Activated CD4-positive, alpha-beta T cell treated with anti-CD3 and anti-CD28 coated beads, Interleukin-2, amount 10 ng/mL, durations not matched to agents 7 days and 5 days (primary cell): ENCODE data around the gene C17orf114.

Experiments used
- CTCF ChIA-PET: fragments of 350-600 bp; sonication (Branson Sonifier 250); formaldehyde crosslinking; loops from one replicate; lab custom pipeline; 2021; ENCODE audit warnings: antibody characterized with exemption; lab: Charles Lee
- POLR2A ChIA-PET: fragments of 350-600 bp; sonication (Branson Sonifier 250); formaldehyde crosslinking; loops from one replicate; lab custom pipeline; 2021; ENCODE audit warnings: antibody characterized with exemption; lab: Charles Lee
- DNase-seq: peaks from one replicate; pipeline ENCODE4 v3.0.0-alpha.2; 2020
- H3K27ac Mint-ChIP-seq: one replicate; pipeline ENCODE4 v1.8.0; 2021; ENCODE audit warnings: mild to moderate bottlenecking, moderate library complexity, mixed read lengths
- H3K27me3 Mint-ChIP-seq: one replicate; pipeline ENCODE4 v1.8.0; 2021; ENCODE audit warnings: mixed read lengths
- H3K36me3 Mint-ChIP-seq: one replicate; pipeline ENCODE4 v1.8.0; 2021; ENCODE audit warnings: low read depth, mixed read lengths
- H3K4me1 Mint-ChIP-seq: one replicate; pipeline ENCODE4 v1.8.0; 2021; ENCODE audit warnings: mixed read lengths
- H3K4me3 Mint-ChIP-seq: one replicate; pipeline ENCODE4 v1.8.0; 2021; ENCODE audit warnings: mild to moderate bottlenecking, moderate library complexity, mixed read lengths
- H3K9me3 Mint-ChIP-seq: one replicate; pipeline ENCODE4 v1.8.0; 2021; ENCODE audit warnings: mixed read lengths

Gene C17orf114

GRCh38 chr17:4790705-4791088, 11.4 kb downstream of the C17orf114 start:
- ChIA-PET CTCF (interaction anchor here (1.0 to 2.4 kb wide), 25 partner anchors 9 to 224 kb away, joined by 3 to 20 read pairs (median 6); partner anchors contain the start of genes ARRB2, C17orf107, CHRNE and CXCL16), POLR2A (interaction anchor here (0.6 to 1.0 kb wide), 2 partner anchors 648 to 750 kb away, joined by 3 read pairs; partner anchors contain the start of genes CYB5D2 and ZZEF1)
- Mint-ChIP-seq H3K4me1 (peaks cover 34% of the 10 kb centered on the region), H3K27me3 (peaks cover 34% of the 10 kb centered on the region), H3K36me3 (no peaks in the 10 kb centered on the region), H3K27ac (peak overlapping the region; percentile 92), H3K4me3 (peak overlapping the region; percentile 81), H3K9me3 (no peaks in the 10 kb centered on the region)
- DNase-seq, result no peak

- ChIA-PET POLR2A (interaction anchor here (0.5 to 1.0 kb wide), 3 partner anchors 260 to 750 kb away, joined by 3 to 6 read pairs (median 3); partner anchors contain the start of genes CYB5D2 and ZZEF1), CTCF (interaction anchor here (0.6 to 2.4 kb wide), 39 partner anchors 9 to 1066 kb away, joined by 3 to 20 read pairs (median 4); partner anchors contain the start of genes ARRB2, C17orf107, CHRNE and CXCL16)
- Mint-ChIP-seq H3K36me3 (no peaks in the 10 kb centered on the region), H3K4me1 (peaks cover 33% of the 10 kb centered on the region), H3K27me3 (peaks cover 40% of the 10 kb centered on the region), H3K9me3 (no peaks in the 10 kb centered on the region), H3K27ac (peak overlapping the region; percentile 92), H3K4me3 (peak overlapping the region; percentile 81)
- peak; percentile 81 for DNase-seq
Observed at GRCh38 chr17:4789951-4790704, 12.0 kb downstream of the C17orf114 start.

GRCh38 chr17:4789701-4789950, 12.5 kb downstream of the C17orf114 start:
- ChIA-PET POLR2A (interaction anchor here (0.5 kb wide), 1 partner anchor 260 kb away, joined by 6 read pairs; no protein-coding TSS in a partner anchor), CTCF (interaction anchor here (0.6 to 2.4 kb wide), 36 partner anchors 10 to 1066 kb away, joined by 3 to 20 read pairs (median 4); partner anchors contain the start of genes ARRB2, C17orf107, CHRNE and CXCL16)
- H3K27me3 Mint-ChIP-seq, result peaks cover 42% of the 10 kb centered on the region
- H3K36me3 Mint-ChIP-seq, result no peaks in the 10 kb centered on the region
- DNase-seq, result no peak
- H3K4me3 Mint-ChIP-seq, result peak overlapping the region; percentile 62
- H3K4me1 Mint-ChIP-seq, result peaks cover 33% of the 10 kb centered on the region
- H3K27ac Mint-ChIP-seq, result peak overlapping the region; percentile 52
- H3K9me3 Mint-ChIP-seq, result no peaks in the 10 kb centered on the region

DNA sequence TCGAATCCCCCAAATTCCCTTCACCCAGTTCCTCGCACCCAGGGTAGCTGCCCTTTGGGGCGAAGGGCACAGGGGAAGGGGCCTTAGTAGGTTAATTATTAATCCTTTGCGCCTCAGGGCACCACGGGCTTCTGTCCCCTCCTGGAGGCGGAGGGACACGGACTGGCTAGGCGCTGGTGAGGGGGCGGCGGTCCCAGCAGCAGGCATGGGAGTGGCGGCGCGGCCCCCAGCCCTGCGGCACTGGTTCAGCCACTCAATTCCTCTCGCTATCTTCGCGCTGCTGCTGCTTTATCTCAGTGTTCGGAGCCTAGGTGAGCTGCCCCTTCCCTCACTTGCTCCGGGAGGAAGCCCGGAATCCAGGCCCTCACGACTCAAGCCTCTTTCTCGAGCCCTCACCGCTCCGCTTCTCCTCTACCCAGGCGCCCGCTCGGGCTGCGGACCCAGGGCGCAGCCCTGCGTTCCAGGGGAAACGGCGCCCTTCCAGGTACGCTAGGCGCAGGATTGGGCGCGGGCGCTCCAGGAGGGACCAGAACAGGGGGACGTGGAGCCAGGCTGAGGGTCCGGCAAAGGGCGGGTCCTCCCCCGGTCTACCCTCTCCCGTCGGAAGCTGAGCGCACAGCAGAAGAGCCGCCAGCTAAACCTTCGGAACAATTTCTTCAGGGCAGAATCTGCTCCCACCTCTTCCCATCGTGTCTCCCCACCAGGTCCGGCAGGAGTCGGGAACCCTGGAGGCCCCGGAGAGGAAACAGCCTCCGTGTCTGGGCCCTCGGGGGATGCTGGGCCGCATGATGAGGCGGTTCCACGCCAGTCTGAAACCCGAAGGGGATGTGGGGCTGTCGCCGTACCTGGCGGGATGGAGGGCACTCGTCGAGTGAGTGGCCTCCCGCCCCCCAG, 13.1 kb downstream of the C17orf114 start, which contains the start of gene GLTPD2:
TSS of gene GLTPD2 (plus strand) at position 158 of the 894 bp plus-strand sequence. CDS start at position 206, 48 bp downstream.
- Mint-ChIP-seq H3K27me3 (peaks cover 47% of the 10 kb centered on the region), H3K27ac (peak within 1 kb of the TSS; percentile 52), H3K36me3 (no peaks in the 10 kb centered on the region), H3K9me3 (no peaks in the 10 kb centered on the region), H3K4me3 (peak within 1 kb of the TSS; percentile 62), H3K4me1 (peaks cover 33% of the 10 kb centered on the region)
- POLR2A ChIA-PET, result interaction anchor here (0.5 kb wide), 1 partner anchor 259 kb away, joined by 6 read pairs; no protein-coding TSS in a partner anchor
- CTCF ChIA-PET, result interaction anchor here (0.6 to 2.4 kb wide), 36 partner anchors 9 to 1065 kb away, joined by 3 to 20 read pairs (median 4); partner anchors contain the start of genes ARRB2, C17orf107, CHRNE and CXCL16
- no peak for DNase-seq

DNA sequence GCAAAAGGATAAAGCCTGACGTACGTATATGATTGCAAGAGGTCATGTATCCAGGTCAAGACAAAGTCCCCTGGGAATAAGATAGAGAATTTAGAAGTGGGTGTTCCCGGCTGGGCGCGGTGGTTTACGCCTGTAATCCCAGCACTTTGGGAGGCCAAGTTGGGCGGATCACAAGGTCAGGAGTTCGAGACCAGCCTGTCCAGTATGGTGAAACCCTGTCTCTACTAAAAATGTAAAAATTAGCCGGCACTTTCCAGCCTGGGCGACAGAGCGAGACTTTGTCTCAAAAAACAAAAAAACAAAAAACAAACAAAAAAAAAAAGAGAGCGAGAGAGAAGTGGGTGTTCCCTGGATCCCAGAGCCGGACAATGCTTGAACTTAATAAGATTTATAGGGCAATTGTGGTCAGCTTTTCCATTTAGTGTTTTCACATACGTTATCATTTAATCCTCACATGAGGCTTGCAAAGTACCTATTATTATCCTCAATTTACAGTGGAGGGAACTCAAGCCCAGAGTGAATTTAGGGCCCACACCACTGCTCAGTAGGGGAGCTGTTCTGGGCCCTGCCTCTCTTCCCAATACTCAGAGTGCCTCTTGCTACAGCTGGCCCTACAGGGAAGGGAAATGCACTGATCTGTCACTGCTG, 13.8 kb downstream of the C17orf114 start:
- Mint-ChIP-seq H3K27ac (no peak overlapping the region), H3K36me3 (no peaks in the 10 kb centered on the region), H3K4me1 (peaks cover 35% of the 10 kb centered on the region), H3K9me3 (no peaks in the 10 kb centered on the region), H3K27me3 (peaks cover 52% of the 10 kb centered on the region), H3K4me3 (peak overlapping the region; percentile 22)
- ChIA-PET CTCF (interaction anchor here (1.2 to 2.1 kb wide), 2 partner anchors 13 to 17 kb away, joined by 4 to 7 read pairs; partner anchors contain the start of gene TM4SF5), POLR2A (no interaction called here)
- no peak for DNase-seq

- Mint-ChIP-seq H3K27ac (no peak overlapping the region), H3K27me3 (peaks cover 61% of the 10 kb centered on the region), H3K4me3 (no peak overlapping the region), H3K9me3 (no peaks in the 10 kb centered on the region), H3K4me1 (peaks cover 40% of the 10 kb centered on the region), H3K36me3 (no peaks in the 10 kb centered on the region)
- ChIA-PET POLR2A (no interaction called here), CTCF (interaction anchor here (0.8 to 1.4 kb wide), 2 partner anchors 9 to 55 kb away, joined by 3 read pairs; partner anchors contain the start of genes MED11 and PSMB6)
- DNase-seq, result no peak
Observed at GRCh38 chr17:4786516-4786915, 15.6 kb downstream of the C17orf114 start.

- H3K27me3 Mint-ChIP-seq, result peaks cover 61% of the 10 kb centered on the region
- H3K4me1 Mint-ChIP-seq, result peaks cover 38% of the 10 kb centered on the region
- H3K36me3 Mint-ChIP-seq, result no peaks in the 10 kb centered on the region
- no peaks in the 10 kb centered on the region for H3K9me3 Mint-ChIP-seq
- CTCF ChIA-PET, result interaction anchor here (1.4 kb wide), 1 partner anchor 54 kb away, joined by 3 read pairs; the partner anchor contains the start of gene MED11
- no peak within 1 kb of the TSS for H3K4me3 Mint-ChIP-seq
- H3K27ac Mint-ChIP-seq, result no peak within 1 kb of the TSS
- POLR2A ChIA-PET, result no interaction called here
- DNase-seq, result no peak
Observed at GRCh38 chr17:4786106-4786511, 16.0 kb downstream of the C17orf114 start, which contains the start of gene VMO1. TSS of gene VMO1 (minus strand) at chr17:4786364. CDS start at chr17:4786352, 12 bp downstream.

DNA sequence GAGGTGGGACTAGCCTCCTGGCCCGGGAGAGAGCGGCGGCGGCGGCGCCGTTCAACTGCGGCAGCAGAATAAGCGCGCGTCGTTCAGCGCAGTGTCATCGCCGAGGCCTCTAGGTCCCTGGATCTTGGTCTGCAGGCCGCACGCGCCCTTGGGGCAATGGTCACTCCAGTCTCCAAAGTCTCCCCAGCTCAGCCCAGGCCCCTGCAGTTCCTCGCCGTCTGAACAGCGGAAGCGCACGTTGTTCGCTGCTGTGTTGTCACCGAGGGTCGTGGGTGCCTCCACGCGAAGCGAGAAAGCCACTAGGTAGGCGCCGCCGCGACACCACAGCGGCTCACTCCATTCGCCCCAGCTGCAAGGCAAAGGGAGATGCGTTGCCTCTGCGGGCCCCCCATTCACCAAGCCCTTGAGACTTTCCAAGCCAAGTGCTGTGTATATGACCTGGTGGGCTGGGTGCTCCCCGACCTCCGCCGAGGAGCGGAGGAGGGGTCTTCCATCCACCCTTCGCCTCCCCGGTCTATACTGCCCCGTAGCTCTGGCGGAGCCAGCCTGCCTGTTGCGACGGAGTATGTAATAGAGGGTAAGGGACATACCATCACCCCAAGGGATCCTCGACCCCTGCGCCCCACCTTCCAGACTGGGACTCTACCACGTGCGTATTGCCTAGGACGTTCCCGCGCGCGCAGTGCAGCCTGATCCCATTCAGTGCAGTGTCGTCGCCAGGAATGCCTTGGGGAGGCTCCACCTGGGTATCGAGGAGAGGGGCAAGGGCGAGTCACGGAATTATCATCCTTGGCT, 16.6 kb downstream of the C17orf114 start:
- Mint-ChIP-seq H3K36me3 (no peaks in the 10 kb centered on the region), H3K27ac (no peak overlapping the region), H3K9me3 (no peaks in the 10 kb centered on the region), H3K4me3 (no peak overlapping the region), H3K4me1 (peaks cover 34% of the 10 kb centered on the region), H3K27me3 (peaks cover 64% of the 10 kb centered on the region)
- no peak for DNase-seq
- ChIA-PET CTCF (interaction anchor here (0.6 to 2.0 kb wide), 3 partner anchors 13 to 139 kb away, joined by 3 to 7 read pairs (median 3); no protein-coding TSS in a partner anchor), POLR2A (no interaction called here)

- H3K27ac Mint-ChIP-seq, result no peak overlapping the region
- POLR2A ChIA-PET, result no interaction called here
- peak; percentile 24 for DNase-seq
- H3K9me3 Mint-ChIP-seq, result no peaks in the 10 kb centered on the region
- H3K4me1 Mint-ChIP-seq, result peaks cover 25% of the 10 kb centered on the region
- no peaks in the 10 kb centered on the region for H3K36me3 Mint-ChIP-seq
- no peak overlapping the region for H3K4me3 Mint-ChIP-seq
- CTCF ChIA-PET, result interaction anchor here (0.6 to 2.0 kb wide), 3 partner anchors 9 to 217 kb away, joined by 3 to 11 read pairs (median 3); no protein-coding TSS in a partner anchor
- peaks cover 64% of the 10 kb centered on the region for H3K27me3 Mint-ChIP-seq
Observed at GRCh38 chr17:4782652-4783051, 19.5 kb downstream of the C17orf114 start.

DNA sequence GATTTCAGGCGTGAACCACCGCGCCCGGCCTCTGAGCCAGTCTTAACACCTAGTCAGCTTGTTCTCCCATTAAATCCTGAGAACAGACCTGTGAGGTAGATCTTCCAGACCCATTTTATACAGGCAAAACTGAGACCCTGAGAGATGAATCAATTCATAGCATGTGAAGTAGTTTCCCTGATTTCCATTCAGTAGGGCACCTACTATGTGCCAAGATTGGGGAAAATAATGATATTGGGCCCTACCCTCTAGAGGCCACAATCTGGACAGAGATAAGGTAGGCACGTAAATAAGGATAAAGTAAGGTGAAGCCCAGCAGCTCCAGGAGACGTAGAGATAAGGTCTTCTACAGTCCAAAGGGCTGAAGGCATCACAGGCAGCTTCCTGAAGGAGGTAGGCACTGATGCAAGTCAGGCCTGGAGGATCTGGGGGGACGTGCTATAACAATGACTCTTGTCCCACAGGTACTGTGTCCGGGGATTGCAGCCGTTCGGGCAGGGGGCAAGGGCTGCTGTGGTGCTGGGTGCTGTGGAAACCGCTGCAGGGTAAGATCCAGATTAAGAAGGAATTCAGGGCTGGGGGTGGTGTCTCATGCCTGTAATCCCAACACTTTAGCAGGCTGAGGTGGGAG, 21.7 kb downstream of the C17orf114 start:
- Mint-ChIP-seq H3K27me3 (peaks cover 46% of the 10 kb centered on the region), H3K4me3 (no peak overlapping the region), H3K4me1 (peaks cover 11% of the 10 kb centered on the region), H3K27ac (no peak overlapping the region), H3K9me3 (no peaks in the 10 kb centered on the region), H3K36me3 (no peaks in the 10 kb centered on the region)
- POLR2A ChIA-PET, result no interaction called here
- no peak for DNase-seq
- CTCF ChIA-PET, result interaction anchor here (1.7 to 1.9 kb wide), 2 partner anchors 10 to 101 kb away, joined by 4 to 16 read pairs; no protein-coding TSS in a partner anchor
